ENCODE results near the gene IBA57. TPM values are rescaled to one million over a fixed set of nuclear protein-coding genes. Genes with fewer than 3 reads are reported as not detected.

Gene IBA57
- polyA plus RNA-seq, 1 donor (not counting 4 experiments of a cell fraction or from before 2014, with no cell fraction given) = 1.5 TPM

- H3K4me1 ChIP-seq (ENCODE audit: control insufficient read depth, extremely low read depth, insufficient read depth, low read length) = peaks cover 50% of the 10 kb centered on the region
- dilution Hi-C loops (cut with MboI; ENCODE audit: extremely low pct_ligation_motif_present, low sequenced_read_pairs) = no loop called here
- H3K9ac ChIP-seq (ENCODE audit: control insufficient read depth, extremely low read depth, insufficient read depth, low read length) = peak overlapping the region; percentile 87
Measured at GRCh38 chr1:228163007-228163753, 2.4 kb upstream of the IBA57 start.

GRCh38 chr1:228163776-228164519, 1.7 kb upstream of the IBA57 start:
- Histone ChIP-seq H3K4me1 (ENCODE audit: control insufficient read depth, extremely low read depth, insufficient read depth, low read length) (peaks cover 50% of the 10 kb centered on the region), H3K79me2 (ENCODE audit: control insufficient read depth, insufficient read depth, low read length) (peaks cover 23% of the 10 kb centered on the region), H2AFZ (ENCODE audit: control insufficient read depth, low read length) (no peak overlapping the region), H3K4me3 (ENCODE audit: control insufficient read depth in 2 of 3, extremely low read depth in 1 of 3, insufficient read depth in 2 of 3, low read depth in 1 of 3, low read length in 3 of 3) (no peak overlapping the region), H4K20me1 (ENCODE audit: control insufficient read depth, extremely low read depth, insufficient read depth, low read length) (no peaks in the 10 kb centered on the region), H3K36me3 (ENCODE audit: control insufficient read depth in 2 of 2, extremely low read depth in 1 of 2, insufficient read depth in 2 of 2, low read length in 2 of 2) (no peaks in the 10 kb centered on the region), H3K27ac (ENCODE audit: control insufficient read depth, insufficient read depth, low read length) (peak overlapping the region; percentile 93), H3K4me2 (ENCODE audit: control insufficient read depth, extremely low read depth, insufficient read depth, low read depth, low read length) (peak overlapping the region; percentile 85), H3K9me3 (ENCODE audit: control insufficient read depth, low read depth, low read length) (no peaks in the 10 kb centered on the region), H3K27me3 (ENCODE audit: control insufficient read depth, extremely low read depth, insufficient read depth, low read length) (no peaks in the 10 kb centered on the region), H3K9me1 (ENCODE audit: control insufficient read depth, extremely low read depth, insufficient read depth, low read length) (no peaks in the 10 kb centered on the region), H3K9ac (ENCODE audit: control insufficient read depth, extremely low read depth, insufficient read depth, low read length) (peak overlapping the region; percentile 87)
- dilution Hi-C loops (cut with MboI; ENCODE audit: extremely low pct_ligation_motif_present, low sequenced_read_pairs) = no loop called here
- no peak for DNase-seq (ENCODE audit: low read depth, low spot score)
- FAIRE-seq = no peak
- TF ChIP-seq EZH2 (IDR thresholded peaks at IDR 0.05; ENCODE audit: low read length) (no peak), CTCF (optimal IDR thresholded peaks at IDR 0.05 in 1 of 3, IDR thresholded peaks at IDR 0.05 in 1 of 3, conservative IDR thresholded peaks at IDR 0.05 in 1 of 3; ENCODE audit: extremely low read depth in 1 of 3, insufficient read depth in 2 of 3, low read length in 3 of 3) (no peak)

More at GRCh38 chr1:228163007-228163753, 2.4 kb upstream of the IBA57 start:
- no peak for TF ChIP-seq EZH2 (IDR thresholded peaks at IDR 0.05; ENCODE audit: low read length)
- TF ChIP-seq CTCF (optimal IDR thresholded peaks at IDR 0.05 in 1 of 3, IDR thresholded peaks at IDR 0.05 in 1 of 3, conservative IDR thresholded peaks at IDR 0.05 in 1 of 3; ENCODE audit: extremely low read depth in 1 of 3, insufficient read depth in 2 of 3, low read length in 3 of 3) = no peak
- Histone ChIP-seq H3K79me2 (ENCODE audit: control insufficient read depth, insufficient read depth, low read length) (peaks cover 15% of the 10 kb centered on the region), H4K20me1 (ENCODE audit: control insufficient read depth, extremely low read depth, insufficient read depth, low read length) (no peaks in the 10 kb centered on the region), H3K4me2 (ENCODE audit: control insufficient read depth, extremely low read depth, insufficient read depth, low read depth, low read length) (peak overlapping the region; percentile 85), H3K27ac (ENCODE audit: control insufficient read depth, insufficient read depth, low read length) (peak overlapping the region; percentile 93), H2AFZ (ENCODE audit: control insufficient read depth, low read length) (peak overlapping the region; percentile 43), H3K36me3 (ENCODE audit: control insufficient read depth in 2 of 2, extremely low read depth in 1 of 2, insufficient read depth in 2 of 2, low read length in 2 of 2) (no peaks in the 10 kb centered on the region), H3K9me1 (ENCODE audit: control insufficient read depth, extremely low read depth, insufficient read depth, low read length) (no peaks in the 10 kb centered on the region), H3K27me3 (ENCODE audit: control insufficient read depth, extremely low read depth, insufficient read depth, low read length) (no peaks in the 10 kb centered on the region), H3K9me3 (ENCODE audit: control insufficient read depth, low read depth, low read length) (no peaks in the 10 kb centered on the region), H3K4me3 (ENCODE audit: control insufficient read depth in 2 of 3, extremely low read depth in 1 of 3, insufficient read depth in 2 of 3, low read depth in 1 of 3, low read length in 3 of 3) (peak overlapping the region; percentile 25 to 43 (median 40))
- DNase-seq (ENCODE audit: low read depth, low spot score) (peak; percentile 70), FAIRE-seq (peak; percentile 78)

All from keratinocyte (primary cell).